Measurements from ENCODE around the gene RHOT2. TPM values are rescaled to one million over a fixed set of nuclear protein-coding genes. Genes with fewer than 3 reads are reported as not detected.

Gene RHOT2
- total RNA-seq, 1 donor from 2014 or later = 43.6 TPM

GRCh38 chr16:714558-715476 is 46.9 kb downstream of the RHOT2 start, which contains the start of gene METRN:
METRN (plus strand) TSS chr16:715118; CDS start chr16:715290, 172 bp downstream.
- DNase-seq (ENCODE audit: low read depth) = peak; percentile 30

GRCh38 chr16:715477-716199 is 47.7 kb downstream of the RHOT2 start:
- no peak for DNase-seq (ENCODE audit: low read depth)

GRCh38 chr16:716200-716568 is 48.3 kb downstream of the RHOT2 start:
- DNase-seq (ENCODE audit: low read depth) = peak; percentile 35

GRCh38 chr16:716768-717325 is 48.9 kb downstream of the RHOT2 start:
- no peak for DNase-seq (ENCODE audit: low read depth)

GRCh38 chr16:717450-718245 is 49.7 kb downstream of the RHOT2 start:
- DNase-seq (ENCODE audit: low read depth) = no peak

GRCh38 chr16:718389-718788 is 50.5 kb downstream of the RHOT2 start:
- DNase-seq (ENCODE audit: low read depth) = no peak

GRCh38 chr16:718922-719321 is 51.0 kb downstream of the RHOT2 start:
- no peak for DNase-seq (ENCODE audit: low read depth)

GRCh38 chr16:719815-720446 is 52.0 kb downstream of the RHOT2 start:
- peak; percentile 23 for DNase-seq (ENCODE audit: low read depth)

- peak; percentile 31 for DNase-seq (ENCODE audit: low read depth)
These were observed 52.6 kb downstream of the RHOT2 start for GRCh38 chr16:720447-720989.

- DNase-seq (ENCODE audit: low read depth) = peak; percentile 44
These were observed 53.2 kb downstream of the RHOT2 start, which contains the start of gene ANTKMT for GRCh38 chr16:720990-721764. ANTKMT (plus strand) TSS chr16:721146; CDS start chr16:721275, 129 bp downstream.

GRCh38 chr16:721765-722540 is 54.0 kb downstream of the RHOT2 start:
- no peak for DNase-seq (ENCODE audit: low read depth)

GRCh38 chr16:722835-723633 is 55.1 kb downstream of the RHOT2 start:
- DNase-seq (ENCODE audit: low read depth) = no peak

- DNase-seq (ENCODE audit: low read depth) = no peak
These were observed 55.8 kb downstream of the RHOT2 start for GRCh38 chr16:723695-724094.

Other genes with a start within 250 kb of the RHOT2 start
- 20.5 and 72.5 TPM in 2 replicates for gene RAB11FIP3, start 242.5 kb upstream of the RHOT2 start, total RNA-seq
- gene CAPN15, start 140.4 kb upstream of the RHOT2 start, total RNA-seq = 41.7 and 82.0 TPM in 2 replicates
- 0.05 TPM in 1 of 2 replicates, not detected in the other for gene PRR35, start 107.7 kb upstream of the RHOT2 start, total RNA-seq
- 0.85 TPM in 1 of 2 replicates, not detected in the other for gene NHLRC4, start 101.1 kb upstream of the RHOT2 start, total RNA-seq
- 30.9 and 68.5 TPM in 2 replicates for gene PIGQ, start 98.2 kb upstream of the RHOT2 start, total RNA-seq
- 8.0 and 12.1 TPM in 2 replicates for gene RAB40C, start 78.1 kb upstream of the RHOT2 start, total RNA-seq
- 0.35 TPM in 1 of 2 replicates, not detected in the other for gene WFIKKN1, start 37.1 kb upstream of the RHOT2 start, total RNA-seq
- gene METTL26, start 31.8 kb upstream of the RHOT2 start, total RNA-seq = 54.4 and 93.1 TPM in 2 replicates
- gene MCRIP2, start 26.3 kb upstream of the RHOT2 start, total RNA-seq = 17.6 and 26.4 TPM in 2 replicates
- gene WDR90, start 18.8 kb upstream of the RHOT2 start, total RNA-seq = 6.9 and 18.5 TPM in 2 replicates
- gene RHBDL1, start 7.5 kb downstream of the RHOT2 start, total RNA-seq = 0.94 and 1.6 TPM in 2 replicates
- gene STUB1, start 12.3 kb downstream of the RHOT2 start, total RNA-seq = 78.5 and 115 TPM in 2 replicates
- 33.5 and 52.3 TPM in 2 replicates for gene JMJD8, start 16.2 kb downstream of the RHOT2 start, total RNA-seq
- gene WDR24, start 22.3 kb downstream of the RHOT2 start, total RNA-seq = 1.4 and 7.9 TPM in 2 replicates
- gene FBXL16, start 37.7 kb downstream of the RHOT2 start, total RNA-seq = 0.40 TPM in 1 of 2 replicates, not detected in the other
- gene METRN, start 47.0 kb downstream of the RHOT2 start, total RNA-seq = 65.8 and 74.7 TPM in 2 replicates
- gene ANTKMT, start 53.0 kb downstream of the RHOT2 start, total RNA-seq = 23.1 and 73.8 TPM in 2 replicates
- 0.69 and 0.70 TPM in 2 replicates for gene CCDC78, start 58.3 kb downstream of the RHOT2 start, total RNA-seq
- gene HAGHL, start 59.0 kb downstream of the RHOT2 start, total RNA-seq = 10.5 and 24.1 TPM in 2 replicates
- gene CIAO3, start 72.9 kb downstream of the RHOT2 start, total RNA-seq = 21.7 and 28.5 TPM in 2 replicates
- 1.3 and 13.5 TPM in 2 replicates for gene MSLN, start 92.6 kb downstream of the RHOT2 start, total RNA-seq
- gene RPUSD1, start 120.2 kb downstream of the RHOT2 start, total RNA-seq = 22.3 and 35.3 TPM in 2 replicates
- 4.2 and 11.3 TPM in 2 replicates for gene CHTF18, start 120.5 kb downstream of the RHOT2 start, total RNA-seq
- not detected in 2 replicates for gene GNG13, start 132.6 kb downstream of the RHOT2 start, total RNA-seq